Nephron progenitor cell (in vitro differentiated cells): ENCODE measurements around the gene RAB11FIP3.

Source experiments
- DNase-seq: peaks from one replicate; pipeline ENCODE4 v3.0.0; 2021
- H3K27ac Mint-ChIP-seq: 2 replicates; pipeline ENCODE4 v1.8.0; 2021; ENCODE audit warnings: mild to moderate bottlenecking, moderate library complexity, mixed read lengths
- H3K27me3 Mint-ChIP-seq: 2 replicates; pipeline ENCODE4 v1.8.0; 2021; ENCODE audit warnings: mild to moderate bottlenecking, low read depth, mixed read lengths; ENCODE audit not compliant: poor library complexity
- H3K36me3 Mint-ChIP-seq: 2 replicates; pipeline ENCODE4 v1.8.0; 2021; ENCODE audit warnings: low read depth, mixed read lengths
- H3K4me1 Mint-ChIP-seq: 2 replicates; pipeline ENCODE4 v1.8.0; 2021; ENCODE audit warnings: mixed read lengths
- H3K4me3 Mint-ChIP-seq: 2 replicates; pipeline ENCODE4 v1.8.0; 2021; ENCODE audit warnings: mild to moderate bottlenecking, moderate library complexity, mixed read lengths
- H3K9me3 Mint-ChIP-seq: 2 replicates; pipeline ENCODE4 v1.8.0; 2021; ENCODE audit warnings: mild to moderate bottlenecking, moderate library complexity, mixed read lengths
- CTCF ChIP-seq: fragments of 200-600 bp; sonication (generic); IDR thresholded peaks from 2 replicates; pipeline ENCODE4 v1.5.0; 2021; ENCODE audit warnings: antibody characterized with exemption

Gene RAB11FIP3

GRCh38 chr16:528111-529011 is 102.9 kb downstream of the RAB11FIP3 start:
- peak overlapping the region; percentile 84 for H3K4me3 Mint-ChIP-seq
- TF ChIP-seq CTCF = no peak
- H3K9me3 Mint-ChIP-seq = no peaks in the 10 kb centered on the region
- peaks cover 43% of the 10 kb centered on the region for H3K4me1 Mint-ChIP-seq
- H3K27me3 Mint-ChIP-seq = no peaks in the 10 kb centered on the region
- peak overlapping the region; percentile 57 for H3K27ac Mint-ChIP-seq
- peak; percentile 49 for DNase-seq
- H3K36me3 Mint-ChIP-seq = peaks cover 6% of the 10 kb centered on the region

GRCh38 chr16:529012-529575 is 103.6 kb downstream of the RAB11FIP3 start:
- no peaks in the 10 kb centered on the region for H3K27me3 Mint-ChIP-seq
- peak overlapping the region; percentile 84 for H3K4me3 Mint-ChIP-seq
- H3K4me1 Mint-ChIP-seq = peaks cover 49% of the 10 kb centered on the region
- no peaks in the 10 kb centered on the region for H3K9me3 Mint-ChIP-seq
- DNase-seq = no peak
- H3K27ac Mint-ChIP-seq = peak overlapping the region; percentile 57
- peaks cover 4% of the 10 kb centered on the region for H3K36me3 Mint-ChIP-seq
- no peak for TF ChIP-seq CTCF

GRCh38 chr16:530111-530817 is 104.8 kb downstream of the RAB11FIP3 start:
- peaks cover 48% of the 10 kb centered on the region for H3K4me1 Mint-ChIP-seq
- DNase-seq = no peak
- H3K9me3 Mint-ChIP-seq = no peaks in the 10 kb centered on the region
- H3K27me3 Mint-ChIP-seq = no peaks in the 10 kb centered on the region
- peak overlapping the region; percentile 72 for H3K4me3 Mint-ChIP-seq
- no peak for TF ChIP-seq CTCF
- peaks cover 4% of the 10 kb centered on the region for H3K36me3 Mint-ChIP-seq
- no peak overlapping the region for H3K27ac Mint-ChIP-seq

- TF ChIP-seq CTCF = no peak
Observed at GRCh38 chr16:531494-532125, 106.2 kb downstream of the RAB11FIP3 start.

GRCh38 chr16:533391-534123 is 108.1 kb downstream of the RAB11FIP3 start:
- peak; percentile 58 for DNase-seq
- H3K27ac Mint-ChIP-seq = no peak overlapping the region
- H3K9me3 Mint-ChIP-seq = no peaks in the 10 kb centered on the region
- peaks cover 6% of the 10 kb centered on the region for H3K36me3 Mint-ChIP-seq
- peaks cover 31% of the 10 kb centered on the region for H3K4me1 Mint-ChIP-seq
- no peak for TF ChIP-seq CTCF
- no peak overlapping the region for H3K4me3 Mint-ChIP-seq
- H3K27me3 Mint-ChIP-seq = no peaks in the 10 kb centered on the region

More at GRCh38 chr16:531494-532125, 106.2 kb downstream of the RAB11FIP3 start:
- H3K36me3 Mint-ChIP-seq = no peaks in the 10 kb centered on the region
- H3K9me3 Mint-ChIP-seq = no peaks in the 10 kb centered on the region
- H3K27ac Mint-ChIP-seq = no peak overlapping the region
- peaks cover 35% of the 10 kb centered on the region for H3K4me1 Mint-ChIP-seq
- no peak overlapping the region for H3K4me3 Mint-ChIP-seq
- H3K27me3 Mint-ChIP-seq = no peaks in the 10 kb centered on the region
- DNase-seq = no peak
